Activated CD4-positive, alpha-beta memory T cell treated with anti-CD3 and anti-CD28 coated beads, Interleukin-2, amount 10 ng/mL, durations not matched to agents 7 days and 5 days (primary cell): Measurements from ENCODE around the gene ECT2. TPM values are rescaled to one million over a fixed set of nuclear protein-coding genes. Genes with fewer than 3 reads are reported as not detected.
A peak's percentile ranks its signal among the peaks of the same experiment; 100 is the strongest.
"Not testable (repeated sequence)": the region's sequence is repeated elsewhere in the genome, so short reads cannot be mapped to it uniquely, and the experiment has no call there.

Experiments
- CTCF ChIA-PET: fragments of 350-600 bp; sonication (Branson Sonifier 250); formaldehyde crosslinking; loops from one replicate; lab custom pipeline; 2021; ENCODE audit warnings: antibody characterized with exemption, inconsistent platforms; lab: Charles Lee
- POLR2A ChIA-PET: fragments of 350-600 bp; sonication (Branson Sonifier 250); formaldehyde crosslinking; loops from one replicate; lab custom pipeline; 2021; ENCODE audit warnings: antibody characterized with exemption; lab: Charles Lee
- DNase-seq: peaks from one replicate; pipeline ENCODE4 v3.0.0-alpha.2; 2020
- H3K27ac Mint-ChIP-seq: one replicate; pipeline ENCODE4 v1.8.0; 2021; ENCODE audit warnings: mild to moderate bottlenecking, mixed read lengths
- H3K27me3 Mint-ChIP-seq: one replicate; pipeline ENCODE4 v1.8.0; 2021; ENCODE audit warnings: mixed read lengths
- H3K36me3 Mint-ChIP-seq: one replicate; pipeline ENCODE4 v1.8.0; 2021; ENCODE audit warnings: low read depth, mixed read lengths
- H3K4me1 Mint-ChIP-seq: one replicate; pipeline ENCODE4 v1.8.0; 2021; ENCODE audit warnings: mixed read lengths
- H3K4me3 Mint-ChIP-seq: one replicate; pipeline ENCODE4 v1.8.0; 2021; ENCODE audit warnings: mild to moderate bottlenecking, mixed read lengths
- H3K9me3 Mint-ChIP-seq: one replicate; pipeline ENCODE4 v1.8.0; 2021; ENCODE audit warnings: mixed read lengths
- total RNA-seq, 2 experiments: library from RNA; stranded (reverse); gene quantifications; one replicate each; pipeline ENCODE4 v1.2.3, GENCODE V29; 2021

Gene ECT2
- total RNA-seq, 2 experiments from 2014 or later: 67.7 to 68.8 TPM

DNA sequence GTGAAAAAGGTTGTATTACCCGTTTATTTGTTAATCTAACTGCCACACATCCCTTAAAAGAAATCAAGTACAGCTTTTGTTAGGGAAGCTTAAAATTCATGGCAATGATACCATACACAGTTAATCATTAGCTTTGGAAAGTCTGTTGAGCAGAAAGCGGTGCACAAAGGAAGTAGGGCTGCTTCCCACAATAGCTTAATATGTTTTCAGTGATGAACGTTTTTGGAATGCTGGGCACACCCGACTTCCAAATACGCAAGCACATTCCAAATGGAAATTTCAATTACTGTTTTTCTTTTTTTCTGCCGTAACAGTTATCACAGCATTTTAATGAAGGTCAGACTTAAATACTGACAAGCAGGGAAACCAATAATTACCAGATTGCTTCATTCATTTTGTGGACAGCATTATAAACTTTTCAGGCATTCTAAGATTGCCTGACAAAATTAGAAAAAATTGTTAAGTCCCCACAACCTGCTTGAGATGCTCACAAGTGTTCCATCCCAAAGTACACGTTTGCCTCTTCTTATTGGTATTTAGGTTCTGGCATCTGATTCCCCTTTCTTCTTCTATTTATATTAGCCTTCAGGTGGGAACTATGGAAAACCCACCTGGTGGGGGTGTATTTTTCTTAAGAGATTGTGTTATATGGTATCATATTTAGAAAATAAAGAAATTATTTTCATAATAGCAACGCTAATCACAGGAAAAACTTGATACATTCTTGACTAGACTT is 1.1 kb upstream of the ECT2 start:
- H3K9me3 Mint-ChIP-seq: no peaks in the 10 kb centered on the region
- peaks cover 12% of the 10 kb centered on the region for H3K27me3 Mint-ChIP-seq
- no peak overlapping the region for H3K27ac Mint-ChIP-seq
- ChIA-PET POLR2A (interaction anchor here (1.0 to 1.9 kb wide), 9 partner anchors 12 to 187 kb away, joined by 3 to 11 read pairs (median 5); partner anchors contain the start of gene NCEH1), CTCF (interaction anchor here (0.7 to 3.3 kb wide), 13 partner anchors 8 to 943 kb away, joined by 3 to 29 read pairs (median 4); partner anchors contain the start of gene NCEH1)
- no peak for DNase-seq
- peaks cover 30% of the 10 kb centered on the region for H3K36me3 Mint-ChIP-seq
- H3K4me1 Mint-ChIP-seq: peaks cover 32% of the 10 kb centered on the region
- no peak overlapping the region for H3K4me3 Mint-ChIP-seq

DNA sequence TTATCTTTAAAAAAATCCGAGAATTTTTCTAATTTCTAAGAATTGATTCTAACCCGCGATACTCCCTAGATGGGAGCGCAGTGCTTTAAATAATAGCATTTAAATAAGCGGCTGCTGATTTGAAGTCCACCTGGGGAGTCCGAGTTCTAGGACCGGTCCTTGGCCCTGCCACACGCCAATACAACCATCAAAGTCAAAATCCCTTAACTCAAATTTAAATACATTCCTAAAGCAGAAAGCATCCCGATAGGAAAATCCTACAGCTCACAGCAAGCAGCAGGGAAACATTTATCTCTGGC is 508 bp upstream of the ECT2 start:
- no peak for DNase-seq
- ChIA-PET CTCF (interaction anchor here (0.6 to 3.3 kb wide), 20 partner anchors 9 to 943 kb away, joined by 3 to 29 read pairs (median 4); partner anchors contain the start of gene NCEH1), POLR2A (interaction anchor here (0.6 to 1.9 kb wide), 19 partner anchors 13 to 1495 kb away, joined by 3 to 11 read pairs (median 3); partner anchors contain the start of gene NCEH1)
- H3K27ac Mint-ChIP-seq: peak overlapping the region; percentile 94
- no peaks in the 10 kb centered on the region for H3K9me3 Mint-ChIP-seq
- H3K4me1 Mint-ChIP-seq: peaks cover 36% of the 10 kb centered on the region
- peak overlapping the region; percentile 94 for H3K4me3 Mint-ChIP-seq
- H3K27me3 Mint-ChIP-seq: peaks cover 12% of the 10 kb centered on the region
- peaks cover 34% of the 10 kb centered on the region for H3K36me3 Mint-ChIP-seq

- ChIA-PET CTCF (interaction anchor here (0.7 to 3.3 kb wide), 14 partner anchors 11 to 711 kb away, joined by 3 to 29 read pairs (median 4); partner anchors contain the start of gene NCEH1), POLR2A (interaction anchor here (0.6 to 2.3 kb wide), 13 partner anchors 12 to 716 kb away, joined by 3 to 11 read pairs (median 3); partner anchors contain the start of gene NCEH1)
- H3K27ac Mint-ChIP-seq: peak overlapping the region; percentile 94
- DNase-seq: peak; percentile 40
- H3K4me3 Mint-ChIP-seq: peak overlapping the region; percentile 94
- peaks cover 46% of the 10 kb centered on the region for H3K36me3 Mint-ChIP-seq
- H3K4me1 Mint-ChIP-seq: peaks cover 44% of the 10 kb centered on the region
- peaks cover 2% of the 10 kb centered on the region for H3K27me3 Mint-ChIP-seq
- no peaks in the 10 kb centered on the region for H3K9me3 Mint-ChIP-seq
Measured at GRCh38 chr3:172751175-172751704, 714 bp downstream of the ECT2 start.

GRCh38 chr3:172752651-172753050 is 2.1 kb downstream of the ECT2 start:
- ChIA-PET POLR2A (interaction anchor here (0.6 to 2.3 kb wide), 4 partner anchors 9 to 34 kb away, joined by 3 to 10 read pairs (median 4); no protein-coding TSS in a partner anchor), CTCF (interaction anchor here (0.6 to 2.1 kb wide), 5 partner anchors 42 to 411 kb away, joined by 3 to 14 read pairs (median 5); partner anchors contain the start of gene NCEH1)
- peaks cover 48% of the 10 kb centered on the region for H3K4me1 Mint-ChIP-seq
- H3K36me3 Mint-ChIP-seq: peaks cover 57% of the 10 kb centered on the region
- peak overlapping the region; percentile 94 for H3K4me3 Mint-ChIP-seq
- H3K27ac Mint-ChIP-seq: peak overlapping the region; percentile 94
- H3K9me3 Mint-ChIP-seq: no peaks in the 10 kb centered on the region
- no peak for DNase-seq
- no peaks in the 10 kb centered on the region for H3K27me3 Mint-ChIP-seq

DNA sequence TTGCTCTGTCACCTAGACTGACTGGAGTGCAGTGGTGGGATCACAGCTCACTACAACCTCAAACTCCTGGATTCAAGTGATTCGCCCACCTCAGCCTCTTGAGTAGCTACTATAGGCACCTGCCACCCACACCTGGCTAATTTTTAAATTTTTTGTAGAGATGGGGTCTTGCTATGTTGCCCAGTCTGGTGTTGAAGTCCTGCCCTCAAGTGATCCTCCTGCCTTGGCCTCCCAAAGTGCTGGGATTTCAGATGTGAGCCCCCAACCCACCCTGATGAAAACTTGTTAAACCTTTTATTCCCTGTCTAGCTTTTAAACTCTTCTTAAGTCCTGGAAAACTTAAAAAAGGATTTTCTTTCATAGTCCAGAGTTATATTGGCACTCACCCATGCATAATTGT is 2.6 kb downstream of the ECT2 start:
- H3K27ac Mint-ChIP-seq: peak overlapping the region; percentile 94
- no peaks in the 10 kb centered on the region for H3K9me3 Mint-ChIP-seq
- H3K36me3 Mint-ChIP-seq: peaks cover 62% of the 10 kb centered on the region
- ChIA-PET POLR2A (interaction anchor here (0.6 to 2.3 kb wide), 4 partner anchors 9 to 158 kb away, joined by 3 to 10 read pairs (median 4); no protein-coding TSS in a partner anchor), CTCF (interaction anchor here (0.6 to 2.1 kb wide), 5 partner anchors 42 to 412 kb away, joined by 3 to 14 read pairs (median 5); partner anchors contain the start of gene NCEH1)
- H3K4me1 Mint-ChIP-seq: peaks cover 51% of the 10 kb centered on the region
- H3K27me3 Mint-ChIP-seq: no peaks in the 10 kb centered on the region
- peak overlapping the region; percentile 94 for H3K4me3 Mint-ChIP-seq
- DNase-seq: no peak

DNA sequence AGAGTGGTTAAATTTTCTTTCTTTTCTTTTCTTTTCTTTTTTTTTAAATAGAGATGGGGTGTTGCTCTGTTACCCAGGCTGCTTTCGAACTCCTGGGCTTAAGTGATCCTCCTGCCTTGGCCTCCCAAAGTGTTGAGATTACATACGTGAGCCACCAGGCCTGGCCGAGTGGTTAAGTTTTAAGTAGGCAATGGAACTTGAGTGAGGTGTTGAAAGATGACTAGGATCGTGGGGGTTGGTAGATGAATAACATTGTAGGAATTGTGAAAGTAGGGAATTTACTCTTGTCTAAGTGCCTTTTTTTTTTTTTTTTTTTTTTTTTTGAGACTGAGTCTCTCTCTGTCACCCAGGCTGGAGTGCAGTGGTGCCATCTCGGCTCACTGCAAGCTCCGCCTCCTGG is 9.9 kb downstream of the ECT2 start:
- DNase-seq, H3K27me3 Mint-ChIP-seq, CTCF ChIA-PET, H3K9me3 Mint-ChIP-seq, H3K4me3 Mint-ChIP-seq: not testable (repeated sequence)
- POLR2A ChIA-PET: interaction anchor here (1.5 kb wide), 1 partner anchor 39 kb away, joined by 3 read pairs; no protein-coding TSS in a partner anchor
- Mint-ChIP-seq H3K36me3 (peaks cover 81% of the 10 kb centered on the region), H3K4me1 (peaks cover 15% of the 10 kb centered on the region), H3K27ac (peak overlapping the region; percentile 29)

DNA sequence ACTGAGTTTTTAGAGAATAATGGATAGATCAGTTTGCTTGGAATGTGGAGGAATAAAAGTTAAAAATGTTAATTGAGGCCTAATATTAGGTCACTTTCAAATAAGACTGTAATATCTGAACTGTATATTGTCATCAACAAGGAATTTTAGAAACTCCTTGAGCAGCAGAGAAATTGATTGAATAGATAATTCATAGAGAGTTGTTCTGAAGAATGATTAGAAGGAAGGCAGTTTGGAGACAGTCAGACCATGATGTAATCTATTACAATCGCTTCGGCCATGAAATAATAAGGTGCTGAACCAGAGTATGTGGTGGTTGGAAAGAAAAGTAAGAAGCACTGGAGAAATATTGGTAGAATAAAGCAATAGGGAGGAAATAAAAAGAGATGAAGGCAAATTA is 15.7 kb downstream of the ECT2 start:
- CTCF ChIA-PET: no interaction called here

DNA sequence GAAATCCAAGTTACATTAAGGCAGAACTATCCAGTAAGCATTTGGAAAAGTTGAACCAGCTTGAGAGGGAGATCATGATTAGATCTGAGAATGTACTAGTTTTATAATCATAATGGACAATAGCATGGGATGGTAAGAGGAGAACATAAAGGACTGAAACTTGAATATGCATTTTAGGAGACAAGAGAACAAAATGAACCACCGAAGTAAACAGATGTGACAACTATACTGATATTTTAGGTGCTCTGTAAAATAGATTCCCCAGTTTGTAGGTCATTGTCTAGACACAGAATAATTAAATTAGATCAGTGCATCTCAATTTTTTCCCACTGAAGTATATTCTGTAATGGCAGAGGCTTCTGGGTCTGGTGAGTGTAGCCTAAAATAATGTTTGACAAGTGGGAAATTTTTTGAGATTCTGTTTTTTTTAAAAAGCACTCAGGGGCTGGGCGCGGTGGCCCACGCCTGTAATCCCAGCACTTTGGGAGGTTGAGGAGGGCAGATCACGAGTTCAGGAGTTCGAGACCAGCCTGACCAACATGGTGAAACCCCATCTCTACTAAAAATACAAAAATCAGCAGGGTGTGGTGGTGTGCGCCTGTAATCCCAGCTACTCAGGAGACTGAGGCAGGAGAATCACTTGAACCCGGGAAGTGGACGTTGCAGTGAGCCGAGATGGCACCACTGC is 16.3 kb downstream of the ECT2 start:
- peaks cover 13% of the 10 kb centered on the region for H3K4me1 Mint-ChIP-seq
- DNase-seq: no peak
- no peaks in the 10 kb centered on the region for H3K9me3 Mint-ChIP-seq
- H3K4me3 Mint-ChIP-seq: no peak overlapping the region
- CTCF ChIA-PET: no interaction called here
- H3K36me3 Mint-ChIP-seq: peaks cover 89% of the 10 kb centered on the region
- POLR2A ChIA-PET: interaction anchor here (1.3 kb wide), 1 partner anchor 16 kb away, joined by 3 read pairs; the partner anchor contains the start of gene ECT2
- no peak overlapping the region for H3K27ac Mint-ChIP-seq
- no peaks in the 10 kb centered on the region for H3K27me3 Mint-ChIP-seq

More for the DNA sequence above, 15.7 kb downstream of the ECT2 start:
- H3K36me3 Mint-ChIP-seq: peaks cover 87% of the 10 kb centered on the region
- H3K27ac Mint-ChIP-seq: no peak overlapping the region
- H3K9me3 Mint-ChIP-seq: no peaks in the 10 kb centered on the region
- DNase-seq: no peak
- peaks cover 7% of the 10 kb centered on the region for H3K4me1 Mint-ChIP-seq
- no peak overlapping the region for H3K4me3 Mint-ChIP-seq
- no peaks in the 10 kb centered on the region for H3K27me3 Mint-ChIP-seq
- POLR2A ChIA-PET: no interaction called here

DNA sequence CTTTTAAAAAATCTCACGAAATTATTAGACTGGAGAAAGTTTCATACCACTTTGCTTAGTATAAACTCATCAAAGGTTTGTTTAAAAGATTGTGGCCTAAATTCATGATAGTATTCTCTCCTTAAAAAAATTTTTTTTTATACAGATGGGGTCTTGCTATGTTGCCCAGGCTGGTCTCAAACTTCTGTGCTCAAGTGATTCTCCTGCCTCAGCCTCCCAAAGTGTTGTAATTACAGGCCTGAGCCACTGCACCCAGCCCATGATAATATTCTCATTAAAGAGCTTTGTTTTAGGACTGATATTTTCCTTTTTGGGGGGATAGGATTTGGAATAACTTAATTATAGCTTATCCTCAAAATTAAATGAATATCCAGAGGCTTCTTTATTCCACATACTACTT is 19.9 kb downstream of the ECT2 start:
- Mint-ChIP-seq H3K27ac (no peak overlapping the region), H3K27me3 (no peaks in the 10 kb centered on the region), H3K9me3 (no peaks in the 10 kb centered on the region), H3K4me1 (peaks cover 20% of the 10 kb centered on the region), H3K36me3 (peaks cover 87% of the 10 kb centered on the region), H3K4me3 (no peak overlapping the region)
- POLR2A ChIA-PET: interaction anchor here (0.9 to 2.2 kb wide), 2 partner anchors 18 to 20 kb away, joined by 3 to 10 read pairs; partner anchors contain the start of gene ECT2
- no peak for DNase-seq
- CTCF ChIA-PET: interaction anchor here (1.5 kb wide), 2 partner anchors 20 to 97 kb away, joined by 3 to 9 read pairs; partner anchors contain the start of gene ECT2

DNA sequence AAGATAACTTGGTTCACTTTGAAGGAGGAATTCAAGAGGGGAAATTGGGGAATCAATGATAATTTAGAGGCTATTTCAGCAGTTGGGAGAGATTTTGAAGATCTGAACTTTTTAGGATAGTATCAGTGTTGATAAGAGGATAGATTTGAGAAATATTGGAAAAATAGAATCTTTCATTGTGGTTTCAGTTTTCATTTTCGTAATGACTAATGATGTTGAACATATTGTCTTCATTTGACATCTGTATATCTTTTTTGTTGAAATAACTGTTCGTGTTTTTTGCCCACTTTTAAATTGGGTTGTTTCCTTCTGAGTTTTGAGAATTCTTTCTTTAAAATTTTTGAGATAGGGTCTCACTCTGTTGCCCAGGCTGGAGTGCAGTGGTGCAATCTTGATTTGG is 21.1 kb downstream of the ECT2 start:
- no peak overlapping the region for H3K4me3 Mint-ChIP-seq
- peaks cover 86% of the 10 kb centered on the region for H3K36me3 Mint-ChIP-seq
- DNase-seq: no peak
- POLR2A ChIA-PET: interaction anchor here (2.2 kb wide), 1 partner anchor 19 kb away, joined by 10 read pairs; no protein-coding TSS in a partner anchor
- peak overlapping the region; percentile 23 for H3K27ac Mint-ChIP-seq
- no peaks in the 10 kb centered on the region for H3K27me3 Mint-ChIP-seq
- CTCF ChIA-PET: interaction anchor here (1.5 kb wide), 1 partner anchor 98 kb away, joined by 3 read pairs; no protein-coding TSS in a partner anchor
- H3K9me3 Mint-ChIP-seq: no peaks in the 10 kb centered on the region
- peaks cover 20% of the 10 kb centered on the region for H3K4me1 Mint-ChIP-seq

GRCh38 chr3:172776049-172776717 is 25.7 kb downstream of the ECT2 start:
- Mint-ChIP-seq H3K9me3 (no peaks in the 10 kb centered on the region), H3K4me3 (no peak overlapping the region), H3K27ac (no peak overlapping the region), H3K36me3 (peaks cover 74% of the 10 kb centered on the region), H3K27me3 (no peaks in the 10 kb centered on the region), H3K4me1 (peaks cover 17% of the 10 kb centered on the region)
- no peak for DNase-seq
- POLR2A ChIA-PET: no interaction called here
- CTCF ChIA-PET: no interaction called here

- H3K4me1 Mint-ChIP-seq: peaks cover 3% of the 10 kb centered on the region
- peaks cover 67% of the 10 kb centered on the region for H3K36me3 Mint-ChIP-seq
- no peak overlapping the region for H3K4me3 Mint-ChIP-seq
- CTCF ChIA-PET: interaction anchor here (0.6 to 1.0 kb wide), 3 partner anchors 17 to 275 kb away, joined by 3 to 4 read pairs (median 3); no protein-coding TSS in a partner anchor
- no peak for DNase-seq
- no peaks in the 10 kb centered on the region for H3K27me3 Mint-ChIP-seq
- POLR2A ChIA-PET: interaction anchor here (1.0 kb wide), 2 partner anchors 17 to 28 kb away, joined by 3 read pairs; partner anchors contain the start of gene ECT2
- H3K27ac Mint-ChIP-seq: no peak overlapping the region
- no peaks in the 10 kb centered on the region for H3K9me3 Mint-ChIP-seq
Measured at GRCh38 chr3:172777901-172778300, 27.4 kb downstream of the ECT2 start.
